Measurements from ENCODE around the gene ABCC4. TPM values are rescaled to one million over a fixed set of nuclear protein-coding genes. Genes with fewer than 3 reads are reported as not detected.

ABCC4 gene
- total and polyA plus RNA-seq, 4 donors: 9.4 to 25.5 (median 16.0) TPM

- Histone ChIP-seq H3K27ac (ENCODE audit: low read depth, low read length) (no peak overlapping the region), H3K9me3 (ENCODE audit: control insufficient read depth, insufficient read depth, low read length) (no peaks in the 10 kb centered on the region), H3K4me3 (ENCODE audit: low read depth, low read length) (no peak overlapping the region), H3K4me1 (ENCODE audit: control insufficient read depth, insufficient read depth, low read length) (no peaks in the 10 kb centered on the region), H3K36me3 (ENCODE audit: control insufficient read depth, insufficient read depth, low read length) (no peaks in the 10 kb centered on the region), H3K27me3 (ENCODE audit: control insufficient read depth, insufficient read depth, low read length) (no peaks in the 10 kb centered on the region)
- DNase-seq (ENCODE audit: low read depth in 4 of 6, low spot score in 6 of 6): no peak
- WGBS (ENCODE audit: insufficient coverage): 92% methylated on average over 3 of the region's 5 CpGs
Observed at GRCh38 chr13:95251641-95252040, 49.6 kb downstream of the ABCC4 start.

GRCh38 chr13:95250961-95251360 is 50.3 kb downstream of the ABCC4 start:
- Histone ChIP-seq H3K36me3 (ENCODE audit: control insufficient read depth, insufficient read depth, low read length) (peaks cover 3% of the 10 kb centered on the region), H3K4me3 (ENCODE audit: low read depth, low read length) (no peak overlapping the region), H3K4me1 (ENCODE audit: control insufficient read depth, insufficient read depth, low read length) (no peaks in the 10 kb centered on the region), H3K27ac (ENCODE audit: low read depth, low read length) (no peak overlapping the region), H3K27me3 (ENCODE audit: control insufficient read depth, insufficient read depth, low read length) (no peaks in the 10 kb centered on the region), H3K9me3 (ENCODE audit: control insufficient read depth, insufficient read depth, low read length) (no peaks in the 10 kb centered on the region)
- no peak for DNase-seq (ENCODE audit: low read depth in 4 of 6, low spot score in 6 of 6)
- no CpG with 5 or more reads among the region's 1 CpG for WGBS (ENCODE audit: insufficient coverage)

- Histone ChIP-seq H3K4me3 (ENCODE audit: low read depth, low read length) (no peak overlapping the region), H3K9me3 (ENCODE audit: control insufficient read depth, insufficient read depth, low read length) (no peaks in the 10 kb centered on the region), H3K27me3 (ENCODE audit: control insufficient read depth, insufficient read depth, low read length) (no peaks in the 10 kb centered on the region), H3K36me3 (ENCODE audit: control insufficient read depth, insufficient read depth, low read length) (peaks cover 3% of the 10 kb centered on the region), H3K27ac (ENCODE audit: low read depth, low read length) (no peak overlapping the region), H3K4me1 (ENCODE audit: control insufficient read depth, insufficient read depth, low read length) (no peaks in the 10 kb centered on the region)
- no CpG with 5 or more reads among the region's 2 CpGs for WGBS (ENCODE audit: insufficient coverage)
- no peak for DNase-seq (ENCODE audit: low read depth in 4 of 6, low spot score in 6 of 6)
Observed at GRCh38 chr13:95248953-95249352, 52.3 kb downstream of the ABCC4 start.

GRCh38 chr13:95247852-95248251 is 53.4 kb downstream of the ABCC4 start:
- H3K36me3 ChIP-seq (ENCODE audit: control insufficient read depth, insufficient read depth, low read length): peaks cover 3% of the 10 kb centered on the region
- no peak overlapping the region for H3K27ac ChIP-seq (ENCODE audit: low read depth, low read length)
- H3K9me3 ChIP-seq (ENCODE audit: control insufficient read depth, insufficient read depth, low read length): no peaks in the 10 kb centered on the region
- H3K4me3 ChIP-seq (ENCODE audit: low read depth, low read length): no peak overlapping the region
- no peaks in the 10 kb centered on the region for H3K27me3 ChIP-seq (ENCODE audit: control insufficient read depth, insufficient read depth, low read length)
- H3K4me1 ChIP-seq (ENCODE audit: control insufficient read depth, insufficient read depth, low read length): no peaks in the 10 kb centered on the region
- WGBS (ENCODE audit: insufficient coverage): 57% methylated on average over 1 of the region's 2 CpGs
- no peak for DNase-seq (ENCODE audit: low read depth in 4 of 6, low spot score in 6 of 6)

- Histone ChIP-seq H3K4me3 (ENCODE audit: low read depth, low read length) (no peak overlapping the region), H3K4me1 (ENCODE audit: control insufficient read depth, insufficient read depth, low read length) (no peaks in the 10 kb centered on the region), H3K27me3 (ENCODE audit: control insufficient read depth, insufficient read depth, low read length) (no peaks in the 10 kb centered on the region), H3K9me3 (ENCODE audit: control insufficient read depth, insufficient read depth, low read length) (no peaks in the 10 kb centered on the region), H3K36me3 (ENCODE audit: control insufficient read depth, insufficient read depth, low read length) (peaks cover 3% of the 10 kb centered on the region), H3K27ac (ENCODE audit: low read depth, low read length) (no peak overlapping the region)
- DNase-seq (ENCODE audit: low read depth in 4 of 6, low spot score in 6 of 6): no peak
- WGBS (ENCODE audit: insufficient coverage): 94% methylated on average over 4 of the region's 4 CpGs
Observed at GRCh38 chr13:95247171-95247570, 54.1 kb downstream of the ABCC4 start.

GRCh38 chr13:95246292-95247082 is 54.8 kb downstream of the ABCC4 start:
- Histone ChIP-seq H3K9me3 (ENCODE audit: control insufficient read depth, insufficient read depth, low read length) (no peaks in the 10 kb centered on the region), H3K27me3 (ENCODE audit: control insufficient read depth, insufficient read depth, low read length) (no peaks in the 10 kb centered on the region), H3K36me3 (ENCODE audit: control insufficient read depth, insufficient read depth, low read length) (peaks cover 3% of the 10 kb centered on the region), H3K27ac (ENCODE audit: low read depth, low read length) (no peak overlapping the region), H3K4me3 (ENCODE audit: low read depth, low read length) (no peak overlapping the region), H3K4me1 (ENCODE audit: control insufficient read depth, insufficient read depth, low read length) (no peaks in the 10 kb centered on the region)
- 75% methylated on average over 6 of the region's 10 CpGs for WGBS (ENCODE audit: insufficient coverage)
- DNase-seq (ENCODE audit: low read depth in 4 of 6, low spot score in 6 of 6): peak in 1 of 6 donors; percentile 28

- no peak for DNase-seq (ENCODE audit: low read depth in 4 of 6, low spot score in 6 of 6)
- H3K27ac ChIP-seq (ENCODE audit: low read depth, low read length): no peak overlapping the region
- 100% methylated on average over 2 of the region's 2 CpGs for WGBS (ENCODE audit: insufficient coverage)
- no peaks in the 10 kb centered on the region for H3K4me1 ChIP-seq (ENCODE audit: control insufficient read depth, insufficient read depth, low read length)
- H3K36me3 ChIP-seq (ENCODE audit: control insufficient read depth, insufficient read depth, low read length): peaks cover 3% of the 10 kb centered on the region
- no peaks in the 10 kb centered on the region for H3K27me3 ChIP-seq (ENCODE audit: control insufficient read depth, insufficient read depth, low read length)
- H3K9me3 ChIP-seq (ENCODE audit: control insufficient read depth, insufficient read depth, low read length): no peaks in the 10 kb centered on the region
- no peak overlapping the region for H3K4me3 ChIP-seq (ENCODE audit: low read depth, low read length)
Observed at GRCh38 chr13:95245071-95245470, 56.2 kb downstream of the ABCC4 start.

GRCh38 chr13:95243207-95243606 is 58.0 kb downstream of the ABCC4 start:
- DNase-seq (ENCODE audit: low read depth in 4 of 6, low spot score in 6 of 6): no peak
- no peaks in the 10 kb centered on the region for H3K9me3 ChIP-seq (ENCODE audit: control insufficient read depth, insufficient read depth, low read length)
- no peaks in the 10 kb centered on the region for H3K4me1 ChIP-seq (ENCODE audit: control insufficient read depth, insufficient read depth, low read length)
- H3K36me3 ChIP-seq (ENCODE audit: control insufficient read depth, insufficient read depth, low read length): peaks cover 3% of the 10 kb centered on the region
- H3K4me3 ChIP-seq (ENCODE audit: low read depth, low read length): no peak overlapping the region
- no peaks in the 10 kb centered on the region for H3K27me3 ChIP-seq (ENCODE audit: control insufficient read depth, insufficient read depth, low read length)
- no peak overlapping the region for H3K27ac ChIP-seq (ENCODE audit: low read depth, low read length)
- 71% methylated on average over 4 of the region's 7 CpGs for WGBS (ENCODE audit: insufficient coverage)

GRCh38 chr13:95241321-95241720 is 59.9 kb downstream of the ABCC4 start:
- H3K4me1 ChIP-seq (ENCODE audit: control insufficient read depth, insufficient read depth, low read length): no peaks in the 10 kb centered on the region
- H3K9me3 ChIP-seq (ENCODE audit: control insufficient read depth, insufficient read depth, low read length): no peaks in the 10 kb centered on the region
- H3K27me3 ChIP-seq (ENCODE audit: control insufficient read depth, insufficient read depth, low read length): no peaks in the 10 kb centered on the region
- no peak overlapping the region for H3K27ac ChIP-seq (ENCODE audit: low read depth, low read length)
- WGBS (ENCODE audit: insufficient coverage): no CpG with 5 or more reads among the region's 1 CpG
- H3K36me3 ChIP-seq (ENCODE audit: control insufficient read depth, insufficient read depth, low read length): peaks cover 3% of the 10 kb centered on the region
- DNase-seq (ENCODE audit: low read depth in 4 of 6, low spot score in 6 of 6): no peak
- H3K4me3 ChIP-seq (ENCODE audit: low read depth, low read length): no peak overlapping the region

- no peaks in the 10 kb centered on the region for H3K27me3 ChIP-seq (ENCODE audit: control insufficient read depth, insufficient read depth, low read length)
- H3K9me3 ChIP-seq (ENCODE audit: control insufficient read depth, insufficient read depth, low read length): no peaks in the 10 kb centered on the region
- no peaks in the 10 kb centered on the region for H3K4me1 ChIP-seq (ENCODE audit: control insufficient read depth, insufficient read depth, low read length)
- H3K36me3 ChIP-seq (ENCODE audit: control insufficient read depth, insufficient read depth, low read length): no peaks in the 10 kb centered on the region
- no peak overlapping the region for H3K27ac ChIP-seq (ENCODE audit: low read depth, low read length)
- WGBS (ENCODE audit: insufficient coverage): 83% methylated on average over 1 of the region's 2 CpGs
- DNase-seq (ENCODE audit: low read depth in 4 of 6, low spot score in 6 of 6): peak in 1 of 6 donors; percentile 3
- no peak overlapping the region for H3K4me3 ChIP-seq (ENCODE audit: low read depth, low read length)
Observed at GRCh38 chr13:95239283-95239682, 62.0 kb downstream of the ABCC4 start.

Measured in spinal cord (tissue), 10 donors.